IMR-90 (cell line): ENCODE results near the gene PI16.

Experiments used
- CTCF ChIP-seq: conservative IDR thresholded peaks from 2 replicates; pipeline ENCODE4 v1.5.1; 2012; ENCODE audit warnings: mild to moderate bottlenecking, low read depth, low read length, improper control_type of control experiment
- ELK1 ChIP-seq: fragments of 150-350 bp; IDR thresholded peaks from 2 replicates; pipeline ENCODE4 v1.6.1; 2016; ENCODE audit warnings: low read depth, mild to moderate bottlenecking, low read length, moderate library complexity, borderline replicate concordance
- FOS ChIP-seq: fragments of 150-350 bp; IDR thresholded peaks from 2 replicates; pipeline ENCODE4 v1.6.1; 2016; ENCODE audit warnings: low read depth, low read length
- POLR2A ChIP-seq: IDR thresholded peaks from 2 replicates; pipeline ENCODE4 v1.6.1; 2012; ENCODE audit warnings: mild to moderate bottlenecking, low read depth, low read length
- RFX5 ChIP-seq: IDR thresholded peaks from 2 replicates; pipeline ENCODE4 v1.8.0; 2012; ENCODE audit warnings: low read depth, mild to moderate bottlenecking, low read length, moderate library complexity
- USF2 ChIP-seq: fragments of 150-350 bp; IDR thresholded peaks from 2 replicates; pipeline ENCODE4 v1.6.1; 2017; ENCODE audit warnings: mild to moderate bottlenecking, antibody characterized with exemption, low read length, low read depth

- TF ChIP-seq FOS (no peak), CTCF (no peak), RFX5 (no peak), ELK1 (no peak), POLR2A (no peak), USF2 (no peak)
These were observed 47.8 kb upstream of the PI16 start for GRCh38 chr6:36906539-36907325.
